Fibroblast of lung (primary cell): ENCODE measurements around the gene PPME1.

Experiments used
- EZH2 ChIP-seq: IDR thresholded peaks from 2 replicates; pipeline ENCODE4 v1.5.1; 2012; ENCODE audit warnings: low read length, control low read depth, mild to moderate bottlenecking; ENCODE audit errors: missing control alignments
- TF ChIP-seq, protein P1 (sequence below), 2 donors: IDR thresholded peaks in 1 of 2; conservative IDR thresholded peaks in 1 of 2; 1 replicate in 1 of 2; 2 replicates in 1 of 2; pipeline ENCODE4 v1.5.1; 2011 to 2012; ENCODE audit warnings: low read length in 2 of 2, control low read depth in 1 of 2, inconsistent platforms in 1 of 2, low read depth in 1 of 2, mild to moderate bottlenecking in 1 of 2

DNA sequence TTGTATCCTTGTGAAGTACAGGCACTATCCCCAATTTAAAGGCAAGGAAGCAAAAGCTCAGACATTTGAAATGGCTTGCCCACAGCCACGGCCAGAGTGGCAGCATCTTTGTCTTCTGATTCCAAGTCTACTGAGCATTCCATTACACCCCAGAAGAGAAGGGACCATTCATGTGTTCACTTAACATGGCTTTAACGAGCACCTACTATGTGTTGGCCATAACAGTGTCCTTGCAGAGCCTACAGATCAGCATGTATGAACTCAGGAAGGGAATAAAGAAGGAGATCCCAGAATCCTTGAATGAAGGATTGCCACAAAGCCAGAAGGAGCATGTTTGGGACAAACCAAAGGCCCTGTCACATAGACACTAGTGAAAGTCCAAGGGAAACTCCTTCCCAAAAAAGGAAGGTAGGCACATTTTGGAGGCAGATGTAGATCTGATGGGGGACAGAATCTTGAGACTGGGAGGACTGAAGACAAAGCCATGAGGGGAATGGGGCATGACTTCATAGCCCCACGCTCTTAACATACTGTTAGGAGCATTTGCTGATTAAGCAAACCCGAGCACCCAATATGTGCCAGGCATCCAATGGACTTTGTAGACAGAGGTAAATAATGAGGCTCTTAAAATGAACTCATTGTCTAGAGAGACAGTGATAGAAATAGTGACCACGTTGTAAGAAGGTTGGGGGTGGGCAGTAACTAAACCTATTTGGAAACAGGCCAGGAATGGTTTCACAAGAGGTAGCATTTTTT, 85.5 kb downstream of the PPME1 start:
- TF ChIP-seq, protein P1, sequence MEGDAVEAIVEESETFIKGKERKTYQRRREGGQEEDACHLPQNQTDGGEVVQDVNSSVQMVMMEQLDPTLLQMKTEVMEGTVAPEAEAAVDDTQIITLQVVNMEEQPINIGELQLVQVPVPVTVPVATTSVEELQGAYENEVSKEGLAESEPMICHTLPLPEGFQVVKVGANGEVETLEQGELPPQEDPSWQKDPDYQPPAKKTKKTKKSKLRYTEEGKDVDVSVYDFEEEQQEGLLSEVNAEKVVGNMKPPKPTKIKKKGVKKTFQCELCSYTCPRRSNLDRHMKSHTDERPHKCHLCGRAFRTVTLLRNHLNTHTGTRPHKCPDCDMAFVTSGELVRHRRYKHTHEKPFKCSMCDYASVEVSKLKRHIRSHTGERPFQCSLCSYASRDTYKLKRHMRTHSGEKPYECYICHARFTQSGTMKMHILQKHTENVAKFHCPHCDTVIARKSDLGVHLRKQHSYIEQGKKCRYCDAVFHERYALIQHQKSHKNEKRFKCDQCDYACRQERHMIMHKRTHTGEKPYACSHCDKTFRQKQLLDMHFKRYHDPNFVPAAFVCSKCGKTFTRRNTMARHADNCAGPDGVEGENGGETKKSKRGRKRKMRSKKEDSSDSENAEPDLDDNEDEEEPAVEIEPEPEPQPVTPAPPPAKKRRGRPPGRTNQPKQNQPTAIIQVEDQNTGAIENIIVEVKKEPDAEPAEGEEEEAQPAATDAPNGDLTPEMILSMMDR (conservative IDR thresholded peaks at IDR 0.05 in 1 of 2, IDR thresholded peaks at IDR 0.05 in 1 of 2; ENCODE audit: low read depth in 1 of 2, low read length in 2 of 2): no peak
- no peak for TF ChIP-seq EZH2
